Epithelial cell of proximal tubule (primary cell): Measurements from ENCODE around the gene WDR62. TPM values are rescaled to one million over a fixed set of nuclear protein-coding genes. Genes with fewer than 3 reads are reported as not detected.

Experiments used
- DNase-seq: peaks from one replicate; pipeline ENCODE4 v3.0.0-alpha.2; 2011; ENCODE audit warnings: low read depth
- H3K4me3 ChIP-seq: 2 replicates; pipeline ENCODE4 v1.5.1; 2011; ENCODE audit warnings: low read depth, mild to moderate bottlenecking, low read length
- CTCF ChIP-seq: conservative IDR thresholded peaks from 2 replicates; pipeline ENCODE4 v1.5.1; 2012; ENCODE audit warnings: low read depth, mild to moderate bottlenecking, low read length
- total RNA-seq: library from RNA; depleted of rRNA; stranded (reverse); fragments of >200 nt; gene quantifications from 2 replicates; pipeline ENCODE4 v1.2.3, GENCODE V29; 2015

The WDR62 gene
- total RNA-seq, 1 donor from 2014 or later, result 12.7 TPM

GRCh38 chr19:36111200-36111539, 56.5 kb downstream of the WDR62 start:
- no peak for DNase-seq
- H3K4me3 ChIP-seq, result no peak overlapping the region
- TF ChIP-seq CTCF, result no peak

GRCh38 chr19:36112678-36113077, 58.0 kb downstream of the WDR62 start:
- no peak for DNase-seq
- no peak overlapping the region for H3K4me3 ChIP-seq
- no peak for TF ChIP-seq CTCF

GRCh38 chr19:36113425-36113824, 58.7 kb downstream of the WDR62 start:
- DNase-seq, result no peak
- no peak for TF ChIP-seq CTCF
- H3K4me3 ChIP-seq, result peak overlapping the region; percentile 90

- TF ChIP-seq CTCF, result peak; percentile 35
- H3K4me3 ChIP-seq, result peak overlapping the region; percentile 90
- DNase-seq, result no peak
These were observed 59.4 kb downstream of the WDR62 start for GRCh38 chr19:36113894-36114720.

GRCh38 chr19:36114721-36115452, 60.2 kb downstream of the WDR62 start, which contains the start of gene POLR2I:
Gene POLR2I, minus strand, starts transcription at chr19:36114875. Its CDS starts 19 bp downstream, at chr19:36114856.
- TF ChIP-seq CTCF, result no peak
- peak within 1 kb of the TSS; percentile 90 for H3K4me3 ChIP-seq
- DNase-seq, result peak; percentile 97

GRCh38 chr19:36115453-36116343, 61.0 kb downstream of the WDR62 start, which contains the start of gene TBCB:
Gene TBCB, plus strand, starts transcription at chr19:36115468. Its CDS starts 93 bp downstream, at chr19:36115561.
- H3K4me3 ChIP-seq, result peak within 1 kb of the TSS; percentile 90
- no peak for TF ChIP-seq CTCF
- no peak for DNase-seq
